ENCODE measurements around the gene ALK.

The ALK gene

GRCh38 chr2:29241341-29241740 is 680.0 kb downstream of the ALK start:
- no peak for DNase-seq (ENCODE audit: low read depth)
- no peak overlapping the region for H3K4me3 ChIP-seq (ENCODE audit: low read depth, low read length)

- H3K4me3 ChIP-seq (ENCODE audit: low read depth, low read length) = no peak overlapping the region
- no peak for DNase-seq (ENCODE audit: low read depth)
These were observed 680.8 kb downstream of the ALK start for GRCh38 chr2:29240601-29241000.

DNA sequence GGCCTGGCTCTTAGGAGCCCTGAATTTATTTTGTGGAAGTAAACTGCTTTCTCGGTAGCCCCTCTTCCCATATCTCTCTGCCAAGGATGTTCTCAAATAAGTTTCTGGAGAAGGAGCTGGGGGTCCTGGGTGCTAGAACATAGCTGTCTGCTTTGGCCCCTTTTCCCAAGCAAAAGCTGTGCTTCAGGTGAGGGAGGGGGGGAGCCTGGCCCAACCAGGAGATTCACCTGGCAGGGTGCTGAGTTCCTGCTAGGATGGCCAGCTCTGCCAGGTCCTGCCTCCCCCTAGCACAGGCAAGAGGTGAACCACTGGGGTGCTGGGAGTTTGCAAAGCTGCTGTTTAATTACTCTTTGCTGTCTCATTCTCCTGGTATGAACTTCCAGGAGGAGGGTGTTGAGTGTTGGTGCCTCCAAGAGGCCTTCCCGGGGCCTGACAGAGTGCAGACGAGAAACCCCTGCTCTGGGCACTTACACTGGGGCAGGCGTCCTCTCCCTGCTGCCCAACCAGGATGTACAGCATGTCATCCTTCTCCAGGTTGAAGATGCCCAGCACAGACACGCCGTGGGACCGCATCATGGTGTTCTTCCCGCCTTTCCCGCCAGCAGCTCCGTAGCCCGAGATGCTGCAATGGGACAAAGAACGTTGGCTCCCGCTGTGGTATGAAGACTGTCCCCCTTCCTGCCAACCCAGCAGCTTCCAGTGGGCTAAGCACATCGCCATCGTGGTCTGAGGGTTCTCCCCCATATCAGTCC is 682.0 kb downstream of the ALK start:
- H3K4me3 ChIP-seq (ENCODE audit: low read depth, low read length) = no peak overlapping the region

GRCh38 chr2:29238497-29238896 is 682.9 kb downstream of the ALK start:
- no peak for DNase-seq (ENCODE audit: low read depth)
- H3K4me3 ChIP-seq (ENCODE audit: low read depth, low read length) = no peak overlapping the region

More for the DNA sequence above, 682.0 kb downstream of the ALK start:
- DNase-seq (ENCODE audit: low read depth) = no peak

- no peak for DNase-seq (ENCODE audit: low read depth)
- no peak overlapping the region for H3K4me3 ChIP-seq (ENCODE audit: low read depth, low read length)
These were observed 685.3 kb downstream of the ALK start for GRCh38 chr2:29236074-29236473.

DNA sequence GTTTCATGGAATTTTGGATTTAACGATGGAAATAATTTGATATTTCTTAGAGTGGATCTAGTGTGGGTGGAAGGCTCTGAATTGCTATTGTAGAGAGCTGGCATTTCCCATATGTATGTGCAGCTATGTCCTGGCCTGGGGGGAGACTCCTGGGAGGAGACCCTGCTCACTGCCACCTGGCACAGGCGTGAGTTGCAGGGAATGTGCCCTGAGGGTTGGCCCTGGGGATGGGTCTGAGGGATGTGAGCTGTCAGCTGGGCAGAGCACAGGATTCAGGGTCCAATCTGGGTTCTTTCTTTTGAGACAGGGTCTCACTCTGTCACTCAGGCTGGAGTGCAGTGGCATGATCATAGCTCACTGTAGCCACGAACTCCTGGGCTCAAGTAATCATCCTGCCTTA is 686.0 kb downstream of the ALK start:
- no peak for DNase-seq (ENCODE audit: low read depth)
- no peak overlapping the region for H3K4me3 ChIP-seq (ENCODE audit: low read depth, low read length)

- no peak overlapping the region for H3K4me3 ChIP-seq (ENCODE audit: low read depth, low read length)
- DNase-seq (ENCODE audit: low read depth) = no peak
These were observed 688.0 kb downstream of the ALK start for GRCh38 chr2:29233428-29233827.

GRCh38 chr2:29232041-29232440 is 689.3 kb downstream of the ALK start:
- H3K4me3 ChIP-seq (ENCODE audit: low read depth, low read length) = no peak overlapping the region
- DNase-seq (ENCODE audit: low read depth) = no peak

DNA sequence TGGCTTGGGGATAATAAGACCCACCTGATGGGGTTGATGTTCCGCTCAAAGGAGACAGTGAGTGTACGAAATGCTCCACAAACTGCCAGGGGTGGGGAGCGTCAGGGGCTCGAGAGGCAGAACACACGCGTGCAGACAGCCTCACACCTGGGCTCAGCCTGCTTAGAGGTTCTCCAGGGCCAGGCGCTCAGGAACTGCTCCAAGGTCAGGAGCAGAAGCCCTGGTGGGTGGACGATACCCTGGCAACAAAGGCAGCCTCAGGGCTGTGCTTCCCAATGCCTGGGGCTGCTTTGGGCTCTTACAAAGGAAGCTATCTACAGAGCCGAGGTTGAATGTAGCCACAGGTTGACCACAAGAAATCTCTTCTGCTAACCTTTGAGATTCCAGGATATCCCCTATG is 691.7 kb downstream of the ALK start:
- H3K4me3 ChIP-seq (ENCODE audit: low read depth, low read length) = no peak overlapping the region
- DNase-seq (ENCODE audit: low read depth) = no peak

DNA sequence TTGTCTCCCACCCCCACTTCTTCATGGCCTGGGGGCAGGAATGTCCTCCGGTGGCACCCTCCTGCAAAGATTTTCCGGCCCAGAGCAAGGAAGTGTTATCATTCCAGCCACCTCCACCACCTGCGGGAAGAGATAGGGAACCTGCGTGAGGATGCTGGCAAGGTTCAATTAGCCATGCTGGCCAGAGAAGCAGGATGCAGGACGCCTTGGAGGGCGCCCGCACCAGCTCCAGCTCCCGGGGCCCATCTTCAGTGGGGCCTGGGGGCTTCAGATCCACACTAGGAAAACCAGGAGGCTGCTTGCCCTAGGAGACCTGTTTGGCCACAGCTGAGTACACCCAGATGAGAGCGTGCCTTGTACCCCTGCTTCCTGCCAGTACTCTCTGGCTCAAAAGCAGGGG is 692.4 kb downstream of the ALK start:
- no peak overlapping the region for H3K4me3 ChIP-seq (ENCODE audit: low read depth, low read length)
- no peak for DNase-seq (ENCODE audit: low read depth)

GRCh38 chr2:29227935-29228675 is 693.3 kb downstream of the ALK start:
- H3K4me3 ChIP-seq (ENCODE audit: low read depth, low read length) = no peak overlapping the region
- DNase-seq (ENCODE audit: low read depth) = peak; percentile 43

GRCh38 chr2:29226808-29227207 is 694.6 kb downstream of the ALK start:
- DNase-seq (ENCODE audit: low read depth) = no peak

GRCh38 chr2:29226375-29226774 is 695.0 kb downstream of the ALK start:
- no peak for DNase-seq (ENCODE audit: low read depth)
- no peak overlapping the region for H3K4me3 ChIP-seq (ENCODE audit: low read depth, low read length)

More at GRCh38 chr2:29226808-29227207, 694.6 kb downstream of the ALK start:
- H3K4me3 ChIP-seq (ENCODE audit: low read depth, low read length) = no peak overlapping the region

- no peak for DNase-seq (ENCODE audit: low read depth)
- no peak overlapping the region for H3K4me3 ChIP-seq (ENCODE audit: low read depth, low read length)
These were observed 695.6 kb downstream of the ALK start for GRCh38 chr2:29225814-29226213.

- no peak overlapping the region for H3K4me3 ChIP-seq (ENCODE audit: low read depth, low read length)
These were observed 696.5 kb downstream of the ALK start for GRCh38 chr2:29224693-29225551.

DNA sequence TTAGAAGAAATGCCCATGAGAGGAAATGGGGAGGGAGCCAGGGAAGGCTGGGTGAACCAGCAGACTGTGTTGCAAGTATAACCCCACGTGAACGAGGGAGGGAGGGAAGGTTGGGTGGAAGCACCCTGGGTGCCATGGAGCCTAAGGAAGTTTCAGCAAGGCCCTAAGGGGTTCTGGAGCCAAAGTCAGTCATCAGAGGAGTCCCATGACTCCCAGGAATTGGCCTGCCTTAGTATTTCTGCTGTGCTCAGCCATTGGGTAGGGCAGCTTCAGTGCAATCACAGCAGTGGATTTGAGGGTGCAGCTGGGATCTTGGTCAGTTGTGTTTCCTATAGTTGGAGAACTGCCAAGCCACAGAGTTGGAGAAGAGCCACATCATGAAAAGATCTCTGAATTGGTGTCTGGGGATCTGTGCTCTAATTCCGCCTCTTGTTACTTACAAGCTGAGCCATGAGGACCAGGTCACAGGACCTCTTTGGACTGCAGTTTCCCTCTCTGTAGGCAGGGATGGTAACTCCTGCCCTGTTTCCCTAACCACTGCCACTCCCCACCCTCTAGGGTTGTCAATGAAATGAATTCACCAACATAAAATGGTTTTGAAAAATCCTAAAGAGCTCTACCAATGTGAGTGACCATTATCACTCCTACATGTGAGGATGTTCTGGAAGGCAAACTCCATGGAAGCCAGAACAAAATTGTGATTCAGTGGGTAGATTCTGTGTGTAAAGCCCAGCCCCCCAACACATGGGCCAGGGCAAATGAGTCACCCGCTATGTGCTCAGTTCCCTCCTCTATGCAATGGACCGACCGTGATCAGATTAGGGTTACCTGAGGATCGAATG is 697.3 kb downstream of the ALK start:
- peak; percentile 68 for DNase-seq (ENCODE audit: low read depth)

More at GRCh38 chr2:29224693-29225551, 696.5 kb downstream of the ALK start:
- no peak for DNase-seq (ENCODE audit: low read depth)

GRCh38 chr2:29223257-29223656 is 698.1 kb downstream of the ALK start:
- H3K4me3 ChIP-seq (ENCODE audit: low read depth, low read length) = no peak overlapping the region
- no peak for DNase-seq (ENCODE audit: low read depth)

More for the DNA sequence above, 697.3 kb downstream of the ALK start:
- no peak overlapping the region for H3K4me3 ChIP-seq (ENCODE audit: low read depth, low read length)

DNA sequence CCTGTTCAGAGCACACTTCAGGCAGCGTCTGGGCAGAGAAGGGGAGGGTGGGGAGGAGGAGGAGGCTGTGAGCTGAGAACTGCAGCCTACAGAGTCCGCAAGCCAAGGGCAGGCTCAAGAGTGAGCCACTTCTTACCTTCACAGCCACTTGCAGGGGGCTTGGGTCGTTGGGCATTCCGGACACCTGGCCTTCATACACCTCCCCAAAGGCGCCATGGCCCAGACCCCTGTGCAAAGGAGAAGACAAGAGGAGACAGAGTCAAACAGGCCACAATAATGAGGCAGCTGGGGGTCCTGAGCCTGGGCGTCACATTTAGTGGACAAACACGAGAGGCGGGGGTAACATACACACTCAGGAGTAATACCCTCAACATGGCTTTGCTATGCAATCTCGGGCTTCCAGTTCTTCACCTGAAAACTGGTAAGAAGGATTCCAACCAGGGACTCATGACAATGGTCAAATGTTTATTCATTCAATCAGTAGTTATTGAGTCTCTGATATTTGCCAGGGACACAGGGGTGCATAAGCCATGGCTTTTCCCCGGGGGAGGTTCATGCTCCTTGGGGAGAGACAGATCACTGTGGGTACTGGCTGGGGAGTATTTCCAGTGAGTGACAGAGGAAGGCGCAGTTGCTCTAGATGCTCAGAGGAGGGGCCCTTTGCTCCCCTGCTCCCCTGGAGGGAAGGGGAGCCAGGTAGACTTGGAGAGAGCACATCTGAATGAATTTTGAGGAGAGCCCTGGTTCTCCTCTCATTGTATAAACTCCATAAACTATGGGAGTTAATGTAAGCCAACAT is 698.8 kb downstream of the ALK start:
- DNase-seq (ENCODE audit: low read depth) = no peak
- no peak overlapping the region for H3K4me3 ChIP-seq (ENCODE audit: low read depth, low read length)
